BE2C (cell line): ENCODE measurements around the gene SCN4A. TPM values are rescaled to one million over a fixed set of nuclear protein-coding genes. Genes with fewer than 3 reads are reported as not detected.
A peak's percentile ranks its signal among the peaks of the same experiment; 100 is the strongest.
"Not testable (repeated sequence)": the region's sequence is repeated elsewhere in the genome, so short reads cannot be mapped to it uniquely, and the experiment has no call there.

ENCODE experiments used
- DNase-seq: peaks from one replicate; pipeline ENCODE4 v3.0.0-alpha.2; 2020
- H3K27me3 ChIP-seq: fragments of 250-450 bp; sonication (Bioruptor Pico); 2 replicates; pipeline ENCODE4 v1.5.1; 2020; ENCODE audit warnings: mild to moderate bottlenecking
- H3K36me3 ChIP-seq: fragments of 250-450 bp; sonication (Bioruptor Pico); 2 replicates; pipeline ENCODE4 v1.5.1; 2020; ENCODE audit warnings: mild to moderate bottlenecking
- H3K4me1 ChIP-seq: fragments of 250-450 bp; sonication (Bioruptor Pico); 2 replicates; pipeline ENCODE4 v1.5.1; 2020
- H3K4me3 ChIP-seq: 2 replicates; pipeline ENCODE4 v1.5.1; 2011; ENCODE audit warnings: low read depth, low read length
- H3K9me3 ChIP-seq: fragments of 250-450 bp; sonication (Bioruptor Pico); 2 replicates; pipeline ENCODE4 v1.5.1; 2020
- polyA plus RNA-seq: library from polyadenylated mRNA; unstranded; fragments of >200 nt; gene quantifications from one replicate; pipeline ENCODE4 v1.2.1, GENCODE V29; 2012; ENCODE audit warnings: low read depth, missing spikeins; ENCODE audit not compliant: insufficient read length, insufficient read depth
- TF ChIP-seq, protein P1 (sequence below): IDR thresholded peaks from 2 replicates; pipeline ENCODE4 v1.5.1; 2012; ENCODE audit warnings: mild to moderate bottlenecking, low read depth, low read length

SCN4A gene
- polyA plus RNA-seq, result 0.06 TPM

- no peaks in the 10 kb centered on the region for H3K27me3 ChIP-seq
- H3K9me3 ChIP-seq, result no peaks in the 10 kb centered on the region
- DNase-seq, result no peak
- no peaks in the 10 kb centered on the region for H3K4me1 ChIP-seq
- TF ChIP-seq, protein P1, sequence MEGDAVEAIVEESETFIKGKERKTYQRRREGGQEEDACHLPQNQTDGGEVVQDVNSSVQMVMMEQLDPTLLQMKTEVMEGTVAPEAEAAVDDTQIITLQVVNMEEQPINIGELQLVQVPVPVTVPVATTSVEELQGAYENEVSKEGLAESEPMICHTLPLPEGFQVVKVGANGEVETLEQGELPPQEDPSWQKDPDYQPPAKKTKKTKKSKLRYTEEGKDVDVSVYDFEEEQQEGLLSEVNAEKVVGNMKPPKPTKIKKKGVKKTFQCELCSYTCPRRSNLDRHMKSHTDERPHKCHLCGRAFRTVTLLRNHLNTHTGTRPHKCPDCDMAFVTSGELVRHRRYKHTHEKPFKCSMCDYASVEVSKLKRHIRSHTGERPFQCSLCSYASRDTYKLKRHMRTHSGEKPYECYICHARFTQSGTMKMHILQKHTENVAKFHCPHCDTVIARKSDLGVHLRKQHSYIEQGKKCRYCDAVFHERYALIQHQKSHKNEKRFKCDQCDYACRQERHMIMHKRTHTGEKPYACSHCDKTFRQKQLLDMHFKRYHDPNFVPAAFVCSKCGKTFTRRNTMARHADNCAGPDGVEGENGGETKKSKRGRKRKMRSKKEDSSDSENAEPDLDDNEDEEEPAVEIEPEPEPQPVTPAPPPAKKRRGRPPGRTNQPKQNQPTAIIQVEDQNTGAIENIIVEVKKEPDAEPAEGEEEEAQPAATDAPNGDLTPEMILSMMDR, result no peak
- H3K4me3 ChIP-seq, result no peak within 1 kb of the TSS
- no peaks in the 10 kb centered on the region for H3K36me3 ChIP-seq
These were observed at the start of gene SCN4A for GRCh38 chr17:63972796-63973195. Gene SCN4A, minus strand, starts transcription at chr17:63972918. Its CDS starts 77 bp downstream, at chr17:63972841.

GRCh38 chr17:64020056-64020766 is 47.5 kb upstream of the SCN4A start, which contains the start of gene ICAM2:
Gene ICAM2, minus strand, starts transcription at chr17:64020633. Its CDS starts 13,942 bp downstream, at chr17:64006691.
- DNase-seq, result no peak
- TF ChIP-seq, protein P1, result no peak
- Histone ChIP-seq H3K4me1 (no peaks in the 10 kb centered on the region), H3K4me3 (no peak within 1 kb of the TSS), H3K9me3 (no peaks in the 10 kb centered on the region), H3K36me3 (no peaks in the 10 kb centered on the region), H3K27me3 (no peaks in the 10 kb centered on the region)

- not testable (repeated sequence) for H3K27me3 ChIP-seq, H3K36me3 ChIP-seq, DNase-seq, H3K4me3 ChIP-seq, H3K4me1 ChIP-seq, H3K9me3 ChIP-seq
These were observed 46.8 kb upstream of the SCN4A start for GRCh38 chr17:64019551-64019961.

DNA sequence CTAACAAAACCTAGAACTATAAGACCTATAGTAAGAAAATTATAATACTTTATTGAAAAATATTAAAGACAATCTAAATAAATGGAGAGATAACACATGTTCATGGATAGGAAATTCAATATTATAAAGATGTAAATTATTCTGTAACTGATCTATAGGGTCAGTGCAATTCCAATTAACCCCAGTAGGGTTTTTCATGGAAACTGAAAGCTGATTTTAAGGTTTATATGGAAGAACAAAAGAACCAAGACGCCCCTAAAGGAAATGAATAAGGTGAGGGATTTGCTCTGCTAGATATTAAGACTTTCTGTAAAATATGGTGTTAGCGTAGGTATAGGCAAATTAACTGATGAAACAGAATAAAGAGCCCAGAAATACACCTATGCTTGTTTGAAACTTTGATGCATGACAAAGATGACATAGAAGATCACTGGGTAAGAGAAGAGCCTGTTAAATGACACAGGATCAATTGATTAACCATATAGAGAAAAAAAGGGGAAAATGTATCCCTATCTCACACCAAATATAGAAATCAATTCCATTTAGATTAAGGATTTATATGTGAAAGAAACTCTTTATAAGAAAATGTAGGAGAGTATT is 44.8 kb upstream of the SCN4A start:
- no peak for DNase-seq
- Histone ChIP-seq H3K27me3 (no peaks in the 10 kb centered on the region), H3K9me3 (no peaks in the 10 kb centered on the region), H3K4me3 (no peak overlapping the region), H3K36me3 (no peaks in the 10 kb centered on the region), H3K4me1 (no peaks in the 10 kb centered on the region)
- TF ChIP-seq, protein P1, result peak; percentile 43

- DNase-seq, result no peak
- Histone ChIP-seq H3K36me3 (no peaks in the 10 kb centered on the region), H3K27me3 (no peaks in the 10 kb centered on the region), H3K4me1 (no peaks in the 10 kb centered on the region), H3K9me3 (no peaks in the 10 kb centered on the region), H3K4me3 (no peak overlapping the region)
- TF ChIP-seq, protein P1, result no peak
These were observed 44.3 kb upstream of the SCN4A start for GRCh38 chr17:64016974-64017373.

- no peak overlapping the region for H3K4me3 ChIP-seq
- H3K27me3 ChIP-seq, result no peaks in the 10 kb centered on the region
- DNase-seq, result no peak
- H3K9me3 ChIP-seq, result no peaks in the 10 kb centered on the region
- no peaks in the 10 kb centered on the region for H3K4me1 ChIP-seq
- TF ChIP-seq, protein P1, result peak; percentile 31
- H3K36me3 ChIP-seq, result no peaks in the 10 kb centered on the region
These were observed 43.6 kb upstream of the SCN4A start for GRCh38 chr17:64016231-64016784.
